HG03060 (cell line): ENCODE data around the gene SMCO3.

ENCODE experiments used
- ATAC-seq: cut with Tn5 transposase; IDR thresholded peaks from one replicate; pipeline ENCODE4 v1.9.1; 2021; ENCODE audit warnings: low read depth, moderate number of reproducible peaks; ENCODE audit not compliant: unreplicated experiment

Gene SMCO3

DNA sequence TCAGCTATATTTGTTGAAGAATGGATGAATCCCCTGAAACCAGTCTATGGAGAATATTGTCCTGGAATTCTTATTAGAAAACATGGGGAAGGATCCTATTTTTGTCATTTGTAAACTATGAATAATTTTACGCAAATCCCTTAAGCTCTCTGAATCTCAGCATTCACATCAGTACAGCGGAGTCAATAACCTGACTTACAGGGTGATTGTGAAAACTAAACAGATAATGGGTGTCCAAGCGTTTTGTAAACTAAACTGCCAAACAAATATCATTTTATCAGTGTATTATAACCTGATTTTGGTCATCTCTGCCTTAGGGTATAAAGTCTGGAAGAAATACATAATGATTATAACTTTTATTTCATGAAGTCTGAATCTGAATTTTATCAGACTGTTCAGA, 19.4 kb upstream of the SMCO3 start:
- no peak for ATAC-seq

DNA sequence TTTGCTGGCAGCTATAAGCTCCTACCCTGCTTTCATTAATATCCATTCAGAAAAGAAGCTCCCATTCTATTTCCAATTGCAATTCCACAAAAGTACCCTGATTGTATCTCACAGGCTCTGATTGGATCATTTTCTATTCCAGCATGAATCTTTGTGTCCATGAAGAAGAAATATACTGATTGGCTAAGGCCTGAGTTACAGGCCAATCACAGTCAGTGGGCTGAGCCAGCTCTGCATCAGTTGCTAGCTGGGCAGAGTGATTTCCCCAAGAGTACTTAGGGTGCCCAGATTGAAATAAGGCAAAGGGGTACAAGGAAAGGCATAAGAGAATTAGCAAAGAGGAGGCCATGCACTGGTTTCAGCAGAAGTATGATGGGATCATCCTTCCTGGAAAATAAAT, 14.9 kb upstream of the SMCO3 start:
- ATAC-seq = peak; percentile 56

DNA sequence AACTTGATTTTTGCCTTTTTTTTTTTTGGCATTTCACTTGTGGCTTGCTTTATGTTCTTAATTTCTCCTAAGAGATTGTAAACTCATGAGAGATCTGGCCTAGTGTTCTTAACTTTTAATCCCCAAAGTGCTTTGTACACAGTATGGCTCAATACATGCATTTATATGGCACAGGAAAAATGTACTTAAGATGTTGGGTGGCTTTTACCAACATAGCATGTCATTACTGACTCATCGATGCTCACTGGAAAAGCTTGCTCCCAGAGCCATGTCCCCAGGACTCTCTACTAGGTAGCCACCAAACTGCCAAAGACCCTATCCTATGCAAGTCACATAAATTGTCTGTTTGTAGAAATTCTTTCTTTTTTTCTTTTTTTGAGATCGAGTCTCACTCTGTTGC, 13.1 kb upstream of the SMCO3 start:
- ATAC-seq = no peak

DNA sequence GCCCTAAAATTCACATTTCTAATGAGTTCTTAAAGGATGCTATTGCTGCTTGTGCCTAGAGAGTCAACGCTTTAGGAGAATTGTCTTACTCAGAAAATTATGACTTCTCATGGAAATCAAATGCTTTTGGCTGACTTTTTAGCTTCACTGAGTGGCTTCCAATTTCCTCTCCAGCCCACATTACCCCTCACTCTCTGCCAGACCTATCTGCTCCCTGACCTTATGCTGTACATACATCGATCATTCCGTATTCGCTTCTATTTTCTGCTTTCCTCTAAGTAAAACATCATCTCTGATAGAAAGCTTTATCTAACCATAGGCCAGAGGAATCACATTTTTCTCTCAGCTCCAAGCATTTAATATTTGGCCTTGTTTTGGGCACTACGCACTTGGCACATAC, 12.5 kb upstream of the SMCO3 start:
- ATAC-seq = no peak

DNA sequence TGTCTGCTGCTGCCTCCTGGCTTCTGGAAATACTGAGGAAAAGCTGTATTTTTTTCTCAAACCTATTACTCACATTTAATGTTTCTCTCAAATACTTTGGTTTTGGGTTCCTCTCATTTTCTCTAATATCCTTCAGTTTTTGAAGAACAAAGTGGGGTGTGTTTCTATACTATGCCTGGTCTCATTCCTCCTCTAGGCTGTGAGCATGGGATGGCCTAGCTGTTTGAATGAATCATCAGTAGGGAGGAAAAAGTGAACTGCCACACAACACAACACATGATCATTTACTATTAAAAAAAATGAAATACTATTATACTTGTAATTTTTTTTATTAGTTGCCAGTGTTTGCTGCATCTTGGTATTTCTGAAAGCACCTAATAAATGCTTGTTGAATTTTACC, 11.3 kb upstream of the SMCO3 start:
- no peak for ATAC-seq

DNA sequence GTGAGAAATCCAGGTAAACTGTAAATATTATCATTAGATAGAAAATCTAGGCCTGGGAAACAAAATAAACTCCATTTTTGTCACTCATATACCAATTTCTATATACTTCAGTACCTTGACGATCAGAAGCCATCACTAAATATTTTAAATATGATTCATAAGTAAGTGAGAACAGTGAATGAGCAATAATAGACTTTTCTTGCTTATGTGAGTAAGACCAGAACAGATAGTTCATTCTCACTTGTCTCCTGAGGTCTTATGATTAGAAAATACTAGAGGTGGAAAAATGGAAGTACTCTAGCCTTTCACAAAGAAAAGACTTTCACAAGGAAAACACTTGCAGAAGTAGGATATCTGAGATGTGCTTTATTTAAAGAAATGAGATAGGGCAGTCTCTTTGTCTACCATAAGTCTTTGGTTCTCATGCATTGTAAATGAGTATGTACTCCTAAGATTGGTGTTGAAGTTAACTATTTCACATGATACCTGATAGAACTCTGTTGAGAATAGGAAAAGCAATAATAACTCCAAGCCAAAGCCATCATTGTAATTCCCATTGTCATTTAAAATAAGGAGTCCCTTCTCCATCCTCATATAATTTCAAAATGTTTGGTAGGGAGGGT, 10.1 kb upstream of the SMCO3 start:
- ATAC-seq = no peak

DNA sequence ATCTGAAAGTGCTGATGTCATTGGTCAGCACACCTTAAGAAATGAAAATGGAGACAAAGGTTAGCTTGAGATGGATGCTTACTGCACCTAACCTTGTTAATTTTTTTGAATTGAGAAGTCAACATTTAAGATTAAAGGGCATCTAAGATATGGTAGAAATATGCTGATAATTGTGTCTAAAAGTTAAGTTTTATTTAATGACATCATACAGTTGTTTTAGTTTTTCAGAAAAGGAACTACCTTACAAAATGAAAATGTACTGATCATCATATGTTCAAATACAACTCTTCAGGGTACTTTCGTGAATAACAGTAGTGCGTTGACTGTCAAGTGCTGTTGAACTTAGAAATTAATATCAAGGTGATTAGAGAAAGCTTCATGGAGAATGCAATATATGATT, 2.5 kb downstream of the SMCO3 start:
- no peak for ATAC-seq

DNA sequence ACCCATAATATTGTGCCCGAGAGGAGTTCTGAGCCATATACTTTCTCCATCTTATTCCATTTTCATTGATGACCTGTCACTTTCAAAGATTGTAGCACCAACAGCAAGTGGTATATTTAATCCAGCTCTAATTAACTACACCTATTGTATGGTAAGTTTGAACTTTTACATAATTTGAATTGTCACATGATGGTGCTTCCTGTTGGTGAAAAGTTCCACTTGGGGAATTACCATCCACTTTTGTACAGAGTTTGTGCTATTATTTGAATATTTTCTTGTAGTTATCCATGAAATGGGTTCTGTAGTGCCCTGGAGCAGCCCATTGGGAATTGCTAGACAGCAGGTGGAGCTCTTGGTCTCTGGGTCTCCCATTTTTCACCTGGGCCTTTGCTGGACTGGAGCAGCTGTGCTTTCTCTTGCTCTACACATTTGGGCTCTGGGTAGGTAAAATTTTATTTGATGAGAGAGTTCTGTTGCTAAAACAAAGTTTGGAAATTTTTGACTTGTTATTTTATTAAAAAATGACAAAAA, 3.0 kb downstream of the SMCO3 start:
- ATAC-seq = no peak

DNA sequence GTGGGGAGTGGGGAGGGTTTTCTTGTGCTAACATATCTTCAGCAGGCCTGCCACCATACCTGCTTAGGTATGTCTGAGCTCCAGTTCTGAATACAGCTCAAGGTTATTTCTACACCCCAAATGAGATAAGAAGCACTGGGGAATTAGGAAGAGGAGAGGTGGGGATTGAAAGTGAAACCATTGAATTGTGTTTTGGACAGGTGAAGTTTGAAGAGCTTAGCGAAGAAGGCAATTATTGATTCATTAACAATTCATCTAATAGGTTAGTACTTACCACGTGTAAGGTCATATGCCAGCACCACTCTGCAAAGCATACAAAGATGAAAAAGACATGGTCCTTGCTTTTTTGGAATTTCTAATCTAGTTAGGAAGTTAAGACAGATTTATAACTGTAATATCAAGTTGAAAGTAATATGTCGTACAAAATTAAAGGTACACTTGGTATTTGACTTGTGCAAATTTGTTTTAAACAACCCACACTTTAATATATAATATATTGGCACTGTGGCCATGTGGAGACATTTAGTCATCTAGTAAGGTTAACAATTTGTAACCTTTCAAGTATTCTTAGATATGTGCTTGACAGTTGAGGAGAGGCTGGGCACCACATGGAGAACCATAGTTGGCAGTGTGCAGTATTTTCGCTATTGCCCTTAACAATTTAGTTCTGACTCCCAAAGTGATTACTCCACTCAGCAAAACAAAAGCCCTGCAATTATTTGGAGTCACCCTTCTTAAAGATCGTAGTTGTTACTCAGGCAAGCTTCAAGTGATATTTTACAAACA, 3.6 kb downstream of the SMCO3 start:
- no peak for ATAC-seq

DNA sequence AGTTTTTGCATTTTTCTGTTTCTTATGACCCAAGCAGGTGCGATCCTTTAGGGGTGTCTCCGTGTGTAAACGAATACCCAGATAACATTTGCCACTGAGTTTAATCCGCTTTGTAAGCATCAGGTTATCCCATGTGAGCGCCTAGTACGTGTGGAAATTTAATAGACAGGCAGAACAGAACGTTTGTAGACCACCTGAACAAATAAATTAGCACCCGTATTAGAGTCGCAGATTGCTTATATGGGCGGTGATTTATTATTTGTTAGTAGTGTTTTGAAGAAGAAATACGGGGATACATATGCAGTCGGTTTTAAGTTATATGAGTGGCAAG, 10.2 kb downstream of the SMCO3 start:
- peak; percentile 4 for ATAC-seq

DNA sequence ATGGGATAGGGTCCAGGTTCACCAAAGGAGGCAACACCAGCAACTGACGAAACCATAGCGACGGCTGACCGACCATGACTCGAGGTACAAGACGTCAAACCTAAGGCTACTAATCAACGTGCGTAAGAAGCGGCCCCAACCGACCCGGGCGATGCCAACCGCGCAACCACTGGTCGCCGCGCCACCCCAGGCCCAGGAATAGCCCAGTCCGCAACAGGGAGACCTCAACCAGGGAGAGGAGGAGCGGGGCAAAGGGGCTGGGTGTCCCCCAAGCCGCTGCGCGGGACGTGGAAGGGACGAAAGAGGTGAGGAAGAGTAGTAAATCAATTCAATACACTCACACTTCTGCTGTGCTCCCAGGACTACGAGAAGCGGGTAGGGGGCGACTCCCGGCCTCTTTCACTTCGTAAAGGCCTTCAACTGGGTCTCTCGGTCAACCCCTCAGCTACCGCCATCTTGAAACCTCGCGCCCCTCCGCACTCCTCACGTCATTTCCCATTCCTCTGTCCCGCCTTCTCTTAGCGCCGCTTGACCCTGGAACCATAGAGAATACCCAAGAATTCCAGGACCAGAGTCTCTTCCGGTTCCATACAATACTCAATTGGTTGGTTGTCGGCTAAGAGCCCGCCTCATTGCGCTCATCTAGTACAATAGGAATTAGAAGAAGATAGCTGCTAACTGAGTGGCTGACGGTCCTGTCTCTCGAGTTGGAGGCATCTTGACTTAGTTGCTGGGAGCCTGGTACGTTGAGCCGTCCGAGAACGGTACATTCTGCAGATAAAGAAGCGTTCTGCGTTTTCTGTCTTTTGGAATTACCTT, 10.8 kb downstream of the SMCO3 start, which contains the start of the genes C12orf60 and WBP11:
Gene C12orf60 (plus strand): TSS at position 660 of the 819 bp plus-strand sequence. CDS start 19,266 bp downstream, outside the sequence.
Gene WBP11 (minus strand): TSS at position 468 of the 819 bp plus-strand sequence. CDS start 2,095 bp downstream, outside the sequence.
- ATAC-seq = peak; percentile 99

DNA sequence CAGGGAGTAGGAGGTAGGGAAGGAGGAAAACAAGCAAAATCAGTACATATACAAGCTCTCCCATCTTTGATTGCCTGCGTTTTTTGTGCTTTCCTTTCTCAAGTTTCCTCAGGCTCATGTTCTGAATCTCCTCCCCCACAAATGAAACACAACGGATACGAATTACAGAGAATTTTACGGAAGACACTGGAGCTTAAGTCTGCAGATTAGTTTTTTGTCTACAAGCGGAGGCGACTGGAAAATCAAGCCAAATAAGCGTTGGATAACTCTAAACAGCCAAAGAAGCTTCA, 11.3 kb downstream of the SMCO3 start:
- ATAC-seq = no peak

DNA sequence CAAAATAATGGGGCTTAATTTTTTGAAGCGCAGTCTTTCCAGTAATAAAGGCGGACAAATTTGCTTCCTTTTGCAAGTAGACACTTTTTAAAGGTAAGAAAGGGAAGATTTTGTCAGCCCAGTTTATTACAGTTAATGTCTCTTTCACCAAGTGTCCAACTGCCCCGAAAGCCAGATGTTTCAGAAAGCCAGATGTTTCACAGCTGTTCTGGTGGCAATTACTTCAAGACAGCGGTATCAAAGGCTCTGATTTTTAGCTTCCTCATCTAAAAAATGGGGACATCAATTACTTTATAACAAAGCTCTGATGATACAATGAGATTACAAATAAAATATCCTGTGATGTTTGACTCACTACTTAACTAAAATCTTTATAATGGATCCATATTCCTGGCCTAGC, 11.7 kb downstream of the SMCO3 start:
- ATAC-seq = no peak

DNA sequence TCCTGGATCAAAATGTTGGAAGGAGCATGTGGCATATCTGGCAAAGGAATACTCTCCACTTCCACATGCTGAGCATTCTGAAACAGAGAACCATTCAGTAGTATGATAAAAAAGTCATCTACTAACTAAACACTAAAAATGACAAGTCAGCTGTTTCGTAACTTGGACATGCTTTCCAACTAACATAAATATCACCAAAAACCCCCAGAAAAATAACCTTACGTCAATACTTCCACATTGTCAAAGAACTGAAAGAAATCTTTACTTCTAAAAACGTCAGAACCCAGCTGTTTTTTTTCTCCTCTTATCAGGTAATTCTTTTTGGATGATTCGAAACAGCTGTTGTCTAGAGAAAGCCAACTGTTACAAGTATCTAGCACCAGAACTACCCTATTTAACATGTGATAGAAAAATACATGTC, 18.9 kb downstream of the SMCO3 start:
- no peak for ATAC-seq

DNA sequence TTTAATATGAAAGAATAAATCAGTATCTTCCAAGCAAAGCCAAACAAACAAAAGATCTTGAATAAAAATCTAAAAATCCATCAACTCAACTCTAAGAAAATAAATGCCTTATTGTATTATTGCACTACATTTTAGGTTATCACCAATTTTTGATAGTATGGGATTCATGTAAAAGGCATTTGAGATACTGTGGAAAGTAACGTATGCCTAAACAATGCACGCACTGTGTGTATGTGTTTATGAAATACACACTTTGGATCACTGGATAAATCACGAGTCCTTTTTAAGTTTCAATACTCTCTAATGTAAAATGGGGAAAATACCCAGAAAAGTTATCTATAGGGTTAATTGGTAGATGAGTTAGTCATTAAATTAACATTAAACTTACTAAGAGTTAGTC, 28.4 kb downstream of the SMCO3 start:
- ATAC-seq = no peak

DNA sequence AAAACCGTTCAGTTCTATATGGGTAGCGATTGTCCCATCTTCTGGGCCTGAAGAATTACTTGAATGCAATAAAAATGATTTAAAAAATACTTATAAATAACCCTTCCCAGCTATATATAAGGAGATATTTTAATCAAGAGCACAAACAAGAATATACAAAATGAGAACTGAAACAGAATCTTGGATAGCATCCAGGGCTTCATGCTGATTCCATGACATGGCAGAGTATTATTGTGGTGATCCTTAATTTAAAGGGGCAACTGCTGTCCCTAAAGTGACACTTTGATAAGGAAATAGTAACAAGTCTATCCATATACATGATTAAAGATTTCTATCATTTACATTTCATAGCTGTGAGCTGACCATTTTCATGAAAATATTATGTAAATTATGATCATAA, 29.5 kb downstream of the SMCO3 start:
- ATAC-seq = no peak

DNA sequence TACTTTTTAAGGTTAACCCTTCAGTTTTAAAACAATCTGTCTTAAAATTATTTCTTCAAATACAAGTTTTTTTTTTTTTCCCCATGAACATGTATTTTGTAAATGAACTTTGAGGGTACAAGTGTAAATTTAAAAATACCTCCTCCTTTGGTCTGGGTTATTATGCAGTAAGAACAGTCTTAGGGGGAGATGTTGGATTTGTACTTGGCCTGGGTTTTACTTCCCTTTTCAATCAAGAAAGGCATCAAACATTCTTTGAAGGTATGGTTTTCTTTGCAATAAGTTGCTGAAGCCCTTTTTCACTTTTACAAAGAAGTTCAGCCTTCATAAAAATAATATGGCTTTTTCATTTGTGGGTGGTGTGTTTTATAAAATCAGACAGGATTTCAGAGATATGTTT, 31.2 kb downstream of the SMCO3 start:
- no peak for ATAC-seq

DNA sequence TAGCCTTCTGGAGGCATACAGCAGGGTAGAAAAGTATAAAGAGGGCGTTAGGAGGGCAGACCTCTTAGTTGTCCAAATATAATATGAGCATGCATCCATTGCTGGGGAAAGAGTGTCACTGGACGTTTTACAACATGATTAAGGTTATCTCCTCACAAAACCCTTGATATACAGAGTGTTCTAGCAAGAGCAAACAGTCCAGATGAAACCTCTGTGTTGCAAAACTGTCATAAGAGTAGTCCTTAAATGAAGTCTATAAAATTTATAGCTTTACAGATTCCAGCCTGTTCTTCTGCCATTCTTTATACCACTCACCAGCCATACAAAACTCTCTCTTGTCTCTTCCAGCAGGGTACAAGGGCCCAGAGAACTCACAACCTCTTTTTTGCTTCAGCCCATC, 32.4 kb downstream of the SMCO3 start:
- no peak for ATAC-seq

DNA sequence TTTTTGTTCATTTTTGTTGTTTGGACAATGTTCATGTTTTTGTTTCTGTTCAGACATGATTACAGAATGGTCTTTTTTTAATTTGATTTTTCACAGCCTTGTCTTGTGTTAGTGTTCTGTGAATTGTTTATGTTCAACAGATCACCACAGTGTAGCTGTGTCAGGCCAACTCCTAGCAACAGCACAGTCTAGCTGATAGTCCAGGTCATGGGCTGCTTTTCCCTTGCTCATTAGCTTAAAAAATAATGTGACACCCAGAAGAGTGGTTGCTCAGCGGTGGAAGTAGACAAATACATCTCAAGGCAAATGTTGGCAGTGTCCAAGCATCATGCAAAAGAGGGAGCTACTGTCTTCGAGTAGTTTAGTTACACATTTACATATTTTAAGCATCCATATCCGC, 33.1 kb downstream of the SMCO3 start:
- ATAC-seq = no peak

DNA sequence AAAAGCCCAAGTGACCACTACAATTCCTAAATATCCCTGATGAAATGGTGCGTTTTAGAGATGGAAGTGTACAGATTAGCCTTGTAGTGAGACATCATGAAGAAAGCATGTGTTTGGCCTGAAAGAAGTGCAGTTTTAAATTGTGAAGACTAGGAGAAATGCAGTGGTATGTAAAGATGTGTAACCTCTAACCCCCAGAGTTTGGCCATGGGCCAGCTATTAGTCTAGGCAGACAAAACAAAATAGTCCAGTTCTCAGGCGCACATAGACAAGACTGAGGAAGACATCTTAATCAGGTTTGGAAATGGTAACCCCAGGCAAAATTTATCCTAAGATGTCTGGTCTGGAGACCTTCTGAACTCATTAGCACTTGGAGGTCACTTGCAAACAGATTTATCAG, 34.1 kb downstream of the SMCO3 start:
- ATAC-seq = no peak

DNA sequence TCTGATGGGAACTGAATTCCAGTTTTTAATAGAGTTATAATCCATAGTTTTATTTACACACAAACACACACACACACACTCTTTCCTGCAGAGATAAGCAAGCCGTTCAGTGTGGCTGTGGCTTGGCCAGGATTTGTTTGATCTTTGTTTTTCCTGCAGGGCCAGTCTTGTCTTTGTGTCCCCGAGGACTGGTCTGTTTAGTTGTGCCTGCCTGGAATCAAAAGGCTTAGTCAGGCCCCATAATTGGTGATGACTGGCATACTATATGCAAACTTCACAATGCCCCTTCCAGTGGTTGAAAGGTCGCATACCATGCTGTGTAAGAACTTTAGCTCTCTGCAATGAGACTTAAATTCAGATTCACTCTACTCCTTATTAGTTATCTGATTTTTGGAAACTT, 36.7 kb downstream of the SMCO3 start:
- no peak for ATAC-seq
